HG03460 (cell line): ENCODE results near the gene SLC25A22.
A peak's percentile ranks its signal among the peaks of the same experiment; 100 is the strongest.

Experiments used
- ATAC-seq: cut with Tn5 transposase; IDR thresholded peaks from one replicate; pipeline ENCODE4 v1.9.1; 2021; ENCODE audit not compliant: unreplicated experiment

SLC25A22 gene

GRCh38 chr11:804599-804964 is 6.5 kb upstream of the SLC25A22 start:
- no peak for ATAC-seq

GRCh38 chr11:803770-804598 is 5.9 kb upstream of the SLC25A22 start:
- no peak for ATAC-seq

GRCh38 chr11:803467-803742 is 5.3 kb upstream of the SLC25A22 start:
- no peak for ATAC-seq

GRCh38 chr11:802693-803466 is 4.8 kb upstream of the SLC25A22 start:
- ATAC-seq: no peak

- ATAC-seq: no peak
Observed at GRCh38 chr11:802018-802617, 4.0 kb upstream of the SLC25A22 start.

GRCh38 chr11:801097-801780 is 3.2 kb upstream of the SLC25A22 start:
- no peak for ATAC-seq

DNA sequence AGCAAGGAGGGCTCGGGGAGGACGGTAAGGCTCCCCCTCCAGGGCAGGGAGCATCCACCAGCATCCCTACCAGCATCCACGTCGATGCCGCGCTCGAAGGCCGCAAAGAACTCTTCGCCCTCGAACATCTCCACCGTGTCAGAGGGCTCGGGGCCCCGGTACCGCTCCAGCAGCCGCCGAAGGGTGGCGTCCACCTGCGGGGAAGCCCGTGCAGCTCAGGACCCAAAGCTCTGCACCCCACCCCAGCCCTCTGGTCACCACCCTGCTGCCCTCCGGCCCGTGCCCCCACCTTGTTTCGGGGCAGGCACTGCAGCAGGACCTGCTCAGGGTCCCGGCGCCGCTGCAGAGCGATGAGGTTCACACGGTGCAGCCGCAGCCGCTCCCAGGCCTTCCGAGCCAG is 2.4 kb upstream of the SLC25A22 start:
- ATAC-seq: no peak

GRCh38 chr11:799641-800316 is 1.7 kb upstream of the SLC25A22 start:
- no peak for ATAC-seq

- peak; percentile 38 for ATAC-seq
Observed at GRCh38 chr11:797296-798092, 587 bp downstream of the SLC25A22 start.

DNA sequence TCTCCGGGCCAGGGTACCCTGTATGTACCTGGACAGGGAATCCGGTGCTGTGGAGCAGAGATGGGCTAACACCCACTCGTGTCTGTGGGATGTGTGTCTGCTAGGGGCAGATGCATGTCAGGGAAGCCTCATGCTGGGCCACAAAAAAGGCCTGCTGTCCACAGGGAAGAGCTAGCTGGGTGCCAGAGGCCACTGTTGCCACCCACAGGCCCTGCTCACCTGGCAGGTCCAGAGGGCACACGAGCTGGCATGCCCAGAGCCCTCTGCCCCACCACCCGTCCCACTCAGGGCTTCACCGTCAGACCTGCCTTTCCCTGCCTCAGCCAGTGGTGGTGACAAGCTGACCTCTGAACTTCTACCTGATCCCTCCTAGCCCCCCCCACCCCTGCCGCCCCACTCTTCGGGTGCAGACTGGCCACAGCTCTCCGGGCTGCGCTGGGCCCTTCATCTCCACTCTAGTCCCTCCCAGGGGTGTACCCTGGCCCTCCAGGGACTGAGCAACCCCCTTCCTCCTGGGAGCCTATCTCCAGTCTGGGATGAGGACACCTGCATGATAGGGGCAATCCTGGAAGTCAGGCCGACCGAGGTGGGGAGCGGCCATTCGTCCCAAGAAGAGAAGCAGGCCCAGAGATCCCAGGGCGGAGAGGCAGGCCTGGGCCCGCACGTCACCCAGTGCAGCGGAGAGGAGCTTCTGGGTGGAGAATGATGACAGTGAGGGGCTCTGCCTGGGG is 1.4 kb downstream of the SLC25A22 start:
- no peak for ATAC-seq

DNA sequence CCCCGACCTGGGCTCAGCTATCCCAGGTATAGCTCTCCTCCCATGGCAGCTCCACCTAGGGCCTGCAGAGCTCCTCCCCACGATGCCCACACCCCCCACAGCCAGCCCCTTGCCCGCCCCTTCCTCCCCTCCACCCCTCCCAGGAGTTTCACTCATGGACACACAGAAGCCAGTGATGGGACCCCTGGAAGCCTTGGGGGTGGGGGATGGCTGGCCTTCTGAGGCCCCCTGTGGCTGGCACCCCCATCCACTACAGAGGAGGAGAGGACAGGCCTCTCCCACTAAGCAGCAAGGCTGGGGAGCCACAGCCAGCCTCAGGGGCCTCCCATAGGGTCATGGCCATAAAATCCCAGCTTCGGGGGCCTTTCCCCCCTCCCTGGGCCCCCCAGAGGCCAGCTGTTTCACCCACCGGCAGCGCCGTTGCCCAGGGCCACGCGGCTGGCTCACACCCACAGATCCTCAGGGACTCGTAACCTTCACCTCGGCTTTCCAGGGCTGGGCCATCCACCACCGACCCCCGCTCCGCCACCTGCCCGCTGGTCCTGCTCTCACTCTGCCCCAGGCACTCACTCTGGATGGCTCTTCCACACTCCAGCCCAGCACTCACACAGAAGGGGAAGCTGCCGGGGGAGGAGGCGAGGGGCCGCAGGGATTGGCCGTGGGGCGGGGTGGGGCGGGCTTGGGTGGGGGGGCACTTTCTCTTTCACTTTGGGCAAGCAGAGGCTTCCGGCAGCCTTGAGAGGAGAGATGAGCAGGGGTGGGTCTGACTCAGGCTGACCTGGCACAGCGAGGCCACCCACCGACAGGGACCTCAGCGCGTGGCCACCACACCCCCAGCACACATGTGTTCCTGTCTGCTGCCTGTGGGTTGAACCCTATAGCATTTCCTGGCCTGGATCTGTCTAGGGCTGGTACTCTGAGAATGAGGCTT is 2.2 kb downstream of the SLC25A22 start:
- ATAC-seq: peak; percentile 25

- ATAC-seq: no peak
Observed at GRCh38 chr11:794766-795633, 3.1 kb downstream of the SLC25A22 start.

DNA sequence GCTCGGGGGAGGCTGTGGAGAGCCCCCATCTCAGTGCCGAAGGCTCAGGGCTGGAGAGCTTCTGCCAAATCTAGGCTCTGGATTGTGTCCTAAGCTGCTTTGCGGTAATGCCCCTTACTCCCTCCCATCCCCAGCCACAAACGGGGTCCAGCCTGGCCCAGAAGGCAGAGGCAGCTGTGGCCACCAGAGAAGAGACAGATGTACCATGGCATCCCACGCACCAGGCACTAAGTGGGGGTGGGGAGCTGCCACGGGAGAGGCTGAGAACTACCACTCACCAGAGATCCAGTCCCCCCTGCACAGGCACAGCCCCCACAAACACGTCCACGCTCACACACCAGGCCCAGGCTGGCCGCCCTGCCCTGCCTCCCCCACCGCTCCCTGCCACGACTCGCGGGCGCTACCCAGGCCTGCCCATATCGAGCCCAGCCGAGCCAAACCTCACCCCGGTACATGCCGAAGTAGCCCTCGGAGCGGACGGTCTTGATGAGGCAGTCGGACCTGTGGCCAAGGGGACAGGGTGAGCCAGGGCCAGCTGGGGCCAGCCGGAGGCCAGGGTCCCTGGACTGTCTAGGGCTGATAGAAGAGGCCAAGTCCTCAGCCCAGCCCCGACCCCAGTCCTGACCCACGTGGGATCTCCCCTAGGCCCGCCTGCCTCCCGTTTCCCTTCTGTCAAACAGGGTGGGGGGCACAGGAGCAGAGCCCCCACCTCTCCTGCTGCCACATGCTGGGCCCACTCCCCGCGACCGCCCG is 3.9 kb downstream of the SLC25A22 start:
- no peak for ATAC-seq

DNA sequence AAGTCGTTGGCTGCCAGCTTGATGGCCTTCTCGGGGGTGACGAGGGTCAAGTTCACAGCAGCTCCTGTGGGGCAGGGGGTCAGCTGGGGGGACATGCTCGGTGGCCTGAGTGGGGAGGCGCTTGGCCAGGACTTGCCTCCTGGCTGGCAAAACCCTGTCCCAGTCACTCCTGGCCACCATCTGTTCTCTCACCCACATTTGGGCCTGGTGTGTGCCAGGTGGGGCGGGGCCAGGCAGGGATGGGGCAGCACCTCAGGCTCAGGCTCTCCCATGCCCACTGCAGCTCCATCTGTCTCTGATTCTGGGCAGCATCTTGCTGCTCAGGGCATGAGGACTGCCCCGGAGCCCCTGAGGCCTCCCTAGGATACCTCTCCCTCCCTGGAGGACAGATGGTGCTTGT is 4.5 kb downstream of the SLC25A22 start:
- no peak for ATAC-seq

GRCh38 chr11:792873-793272 is 5.2 kb downstream of the SLC25A22 start:
- no peak for ATAC-seq

GRCh38 chr11:792535-792821 is 5.6 kb downstream of the SLC25A22 start:
- no peak for ATAC-seq
